Measurements from ENCODE around the gene DISC1.
"Not testable (repeated sequence)": the region's sequence is repeated elsewhere in the genome, so short reads cannot be mapped to it uniquely, and the experiment has no call there.

The DISC1 gene

GRCh38 chr1:231903586-231904081 is 277.0 kb downstream of the DISC1 start:
- no peak for DNase-seq

GRCh38 chr1:231907310-231907709 is 280.7 kb downstream of the DISC1 start:
- DNase-seq = not testable (repeated sequence)

GRCh38 chr1:231913493-231913892 is 286.9 kb downstream of the DISC1 start:
- no peak for DNase-seq

GRCh38 chr1:231918239-231919015 is 291.8 kb downstream of the DISC1 start:
- DNase-seq = peak; percentile 39

- no peak for DNase-seq
These were observed 292.8 kb downstream of the DISC1 start for GRCh38 chr1:231919239-231919885.

- peak; percentile 15 for DNase-seq
These were observed 293.3 kb downstream of the DISC1 start for GRCh38 chr1:231919886-231920285.

- no peak for DNase-seq
These were observed 295.2 kb downstream of the DISC1 start for GRCh38 chr1:231921646-231922345.

- DNase-seq = no peak
These were observed 297.0 kb downstream of the DISC1 start for GRCh38 chr1:231923491-231924041.

- no peak for DNase-seq
These were observed 297.6 kb downstream of the DISC1 start for GRCh38 chr1:231924180-231924579.

GRCh38 chr1:231925864-231926263 is 299.3 kb downstream of the DISC1 start:
- no peak for DNase-seq

GRCh38 chr1:231926340-231926739 is 299.8 kb downstream of the DISC1 start:
- no peak for DNase-seq

- DNase-seq = no peak
These were observed 300.3 kb downstream of the DISC1 start for GRCh38 chr1:231926933-231927332.

GRCh38 chr1:231927431-231927830 is 300.8 kb downstream of the DISC1 start:
- DNase-seq = no peak

GRCh38 chr1:231929311-231929710 is 302.7 kb downstream of the DISC1 start:
- DNase-seq = no peak

- DNase-seq = no peak
These were observed 303.8 kb downstream of the DISC1 start for GRCh38 chr1:231930257-231930947.

GRCh38 chr1:231931146-231931545 is 304.6 kb downstream of the DISC1 start:
- DNase-seq = no peak

GRCh38 chr1:231931846-231932454 is 305.4 kb downstream of the DISC1 start:
- DNase-seq = peak; percentile 67

GRCh38 chr1:231933711-231934626 is 307.4 kb downstream of the DISC1 start:
- no peak for DNase-seq

GRCh38 chr1:231934797-231935196 is 308.2 kb downstream of the DISC1 start:
- DNase-seq = no peak

- no peak for DNase-seq
These were observed 309.3 kb downstream of the DISC1 start for GRCh38 chr1:231935856-231936255.

All from stimulated activated CD4-positive, alpha-beta T cell treated with anti-CD3 and anti-CD28 coated beads, Interleukin-15, amount 100 ng/mL, for 24 hours (primary cell).